IMR-90 (cell line): ENCODE measurements around the gene UMODL1. TPM values are rescaled to one million over a fixed set of nuclear protein-coding genes. Genes with fewer than 3 reads are reported as not detected.

Experiments used
- ATAC-seq: fragments of 200-7000 bp; cut with Tn5 transposase; 2 replicates; pipeline ENCODE4 v1.9.1; 2020; ENCODE audit warnings: low read depth, mild to moderate bottlenecking, moderate library complexity
- BruUV-seq: library from RNA; stranded (reverse); fragments of 400-500 nt; replicated peaks from 2 replicates; lab custom pipeline; 2021; lab: Mats Ljungman, UMichigan
- CTCF ChIA-PET: fragments of 300-600 bp; formaldehyde crosslinking; extraction: SDS; loops from one replicate; lab custom pipeline; 2021; ENCODE audit warnings: antibody characterized with exemption; lab: Yijun Ruan, JAX
- POLR2A ChIA-PET: fragments of 300-600 bp; sonication (Branson Sonifier 250); formaldehyde crosslinking; loops from one replicate; lab custom pipeline; 2022; ENCODE audit warnings: antibody characterized with exemption; ENCODE audit not compliant: unreplicated experiment; lab: Charles Lee
- DNase-seq: peaks from one replicate; pipeline ENCODE4 v3.0.0; 2013
- H2AFZ ChIP-seq: replicated peaks from 2 replicates; pipeline ENCODE3; 2013; ENCODE audit warnings: low read length, mild to moderate bottlenecking; ENCODE audit not compliant: poor library complexity
- H2AK5ac ChIP-seq: 2 replicates; pipeline ENCODE4 v1.6.1; 2013; ENCODE audit warnings: low read depth, low read length, inconsistent platforms
- H2AK9ac ChIP-seq: replicated peaks from 2 replicates; pipeline ENCODE3; 2013; ENCODE audit warnings: mild to moderate bottlenecking, low read depth, low read length, moderate library complexity; ENCODE audit not compliant: poor library complexity
- H2BK120ac ChIP-seq: 2 replicates; pipeline ENCODE4 v1.6.1; 2013; ENCODE audit warnings: low read depth, low read length, inconsistent platforms
- H2BK15ac ChIP-seq: 3 replicates; pipeline ENCODE4 v1.6.1; 2013; ENCODE audit warnings: low read depth, low read length, inconsistent platforms
- H2BK20ac ChIP-seq: 2 replicates; pipeline ENCODE4 v1.6.1; 2013; ENCODE audit warnings: low read depth, mild to moderate bottlenecking, inconsistent platforms, low read length, moderate library complexity
- H2BK5ac ChIP-seq: 2 replicates; pipeline ENCODE4 v1.6.1; 2013; ENCODE audit warnings: mild to moderate bottlenecking, low read depth, low read length, inconsistent platforms; ENCODE audit not compliant: poor library complexity, severe bottlenecking
- H3K14ac ChIP-seq: replicated peaks from 2 replicates; pipeline ENCODE4 v1.6.1; 2013; ENCODE audit warnings: low read depth, low read length, inconsistent platforms
- H3K18ac ChIP-seq: 2 replicates; pipeline ENCODE4 v1.6.1; 2013; ENCODE audit warnings: low read depth, low read length, control low read depth
- H3K23ac ChIP-seq: 2 replicates; pipeline ENCODE4 v1.6.1; 2013; ENCODE audit warnings: low read depth, low read length, inconsistent platforms
- H3K27ac ChIP-seq: 2 replicates; pipeline ENCODE4 v1.5.1; 2013; ENCODE audit warnings: mild to moderate bottlenecking, control low read depth, low read length; ENCODE audit not compliant: insufficient read depth
- H3K27me3 ChIP-seq: 2 replicates; pipeline ENCODE4 v1.6.1; 2013; ENCODE audit warnings: low read length; ENCODE audit not compliant: control insufficient read depth, insufficient read depth
- H3K36me3 ChIP-seq: 2 replicates; pipeline ENCODE4 v1.6.1; 2013; ENCODE audit warnings: low read length, mixed read lengths; ENCODE audit not compliant: control insufficient read depth, insufficient read depth
- H3K4ac ChIP-seq: 2 replicates; pipeline ENCODE4 v1.6.1; 2013; ENCODE audit warnings: low read depth, low read length, inconsistent platforms
- H3K4me1 ChIP-seq: 2 replicates; pipeline ENCODE4 v1.6.1; 2013; ENCODE audit warnings: low read length, mixed read lengths; ENCODE audit not compliant: control insufficient read depth, insufficient read depth
- H3K4me2 ChIP-seq: 2 replicates; pipeline ENCODE4 v1.6.1; 2013; ENCODE audit warnings: low read depth, mild to moderate bottlenecking, control low read depth, low read length, moderate library complexity
- H3K4me3 ChIP-seq: 2 replicates; pipeline ENCODE4 v1.5.1; 2013; ENCODE audit warnings: low read depth, mild to moderate bottlenecking, control low read depth, low read length, moderate library complexity; ENCODE audit not compliant: insufficient read depth
- H3K56ac ChIP-seq: 2 replicates; pipeline ENCODE4 v1.6.1; 2013; ENCODE audit warnings: low read length, inconsistent platforms; ENCODE audit not compliant: insufficient read depth; ENCODE audit errors: extremely low read depth
- H3K79me1 ChIP-seq, 2 experiments: 2 replicates each; pipeline ENCODE4 v1.6.1; 2013; ENCODE audit warnings: low read length in 2 of 2, inconsistent platforms in 1 of 2, low read depth in 1 of 2
- H3K9ac ChIP-seq: 2 replicates; pipeline ENCODE4 v1.6.1; 2013; ENCODE audit warnings: low read depth, low read length, control low read depth
- H3K9me1 ChIP-seq: 2 replicates; pipeline ENCODE4 v1.6.1; 2013; ENCODE audit warnings: low read length, inconsistent platforms; ENCODE audit not compliant: insufficient read depth
- H3K9me3 ChIP-seq: 2 replicates; pipeline ENCODE4 v1.6.1; 2013; ENCODE audit warnings: low read length; ENCODE audit not compliant: control insufficient read depth, insufficient read depth
- H4K20me1 ChIP-seq: 2 replicates; pipeline ENCODE4 v1.6.1; 2013; ENCODE audit warnings: low read length, inconsistent platforms; ENCODE audit not compliant: insufficient read depth
- H4K5ac ChIP-seq: 2 replicates; pipeline ENCODE4 v1.6.1; 2013; ENCODE audit warnings: mild to moderate bottlenecking, low read depth, low read length, control low read depth
- H4K8ac ChIP-seq, 2 experiments: 2 replicates each; pipeline ENCODE4 v1.6.1; 2013; ENCODE audit warnings: low read depth in 2 of 2, low read length in 2 of 2, control low read depth in 1 of 2, inconsistent platforms in 1 of 2
- H4K91ac ChIP-seq: 2 replicates; pipeline ENCODE4 v1.6.1; 2013; ENCODE audit warnings: low read depth, low read length, inconsistent platforms; ENCODE audit not compliant: insufficient read depth
- MAZ ChIP-seq: IDR thresholded peaks from 2 replicates; pipeline ENCODE4 v1.6.1; 2012; ENCODE audit warnings: low read depth, mild to moderate bottlenecking, low read length, improper control_type of control experiment, moderate library complexity, borderline replicate concordance
- WGBS, 2 experiments: methylation state at CpG; one replicate each; pipeline versions ENCODE4 v1.1.5 to v1.1.7; 2013; ENCODE audit warnings: missing lambda C conversion rate in 2 of 2; ENCODE audit not compliant: insufficient read length in 1 of 2; ENCODE audit errors: extremely low coverage in 2 of 2; 5-methylcytosine and 5-hydroxymethylcytosine counted together
- dilution Hi-C: fragments of 300-500 bp; cut with HindIII; formaldehyde crosslinking; loops from one replicate; pipeline ENCODE4 v1.14.3; 2018; ENCODE audit warnings: low sequenced_read_pairs; ENCODE audit not compliant: unreplicated experiment
- in situ Hi-C: fragments of 300-500 bp; cut with MboI; formaldehyde crosslinking; loops from 3 replicates; pipeline ENCODE4 v1.14.3; 2019; ENCODE audit warnings: low sequenced_read_pairs, inconsistent platforms, mixed read lengths
- intact Hi-C: fragments of 100-400 bp; cut with micrococcal nuclease; formaldehyde crosslinking; loops from 2 replicates; pipeline ENCODE4 v1.10.0; 2022
- polyA plus RNA-seq, 3 experiments: library from polyadenylated mRNA; depleted of rRNA; stranded (reverse); fragments of >200 nt; gene quantifications; 2 replicates each; pipeline ENCODE4 v1.2.3, GENCODE V29; 2012; ENCODE audit warnings: low replicate concordance in 1 of 3
- total RNA-seq: library from RNA; depleted of rRNA; stranded (reverse); fragments of >200 nt; gene quantifications from 2 replicates; pipeline ENCODE4 v1.2.3, GENCODE V29; 2012

The UMODL1 gene
- total and polyA plus RNA-seq, 2 of the 4 experiments (the other 2 are of a cell fraction), result 0.02 TPM; not detected in 1

DNA sequence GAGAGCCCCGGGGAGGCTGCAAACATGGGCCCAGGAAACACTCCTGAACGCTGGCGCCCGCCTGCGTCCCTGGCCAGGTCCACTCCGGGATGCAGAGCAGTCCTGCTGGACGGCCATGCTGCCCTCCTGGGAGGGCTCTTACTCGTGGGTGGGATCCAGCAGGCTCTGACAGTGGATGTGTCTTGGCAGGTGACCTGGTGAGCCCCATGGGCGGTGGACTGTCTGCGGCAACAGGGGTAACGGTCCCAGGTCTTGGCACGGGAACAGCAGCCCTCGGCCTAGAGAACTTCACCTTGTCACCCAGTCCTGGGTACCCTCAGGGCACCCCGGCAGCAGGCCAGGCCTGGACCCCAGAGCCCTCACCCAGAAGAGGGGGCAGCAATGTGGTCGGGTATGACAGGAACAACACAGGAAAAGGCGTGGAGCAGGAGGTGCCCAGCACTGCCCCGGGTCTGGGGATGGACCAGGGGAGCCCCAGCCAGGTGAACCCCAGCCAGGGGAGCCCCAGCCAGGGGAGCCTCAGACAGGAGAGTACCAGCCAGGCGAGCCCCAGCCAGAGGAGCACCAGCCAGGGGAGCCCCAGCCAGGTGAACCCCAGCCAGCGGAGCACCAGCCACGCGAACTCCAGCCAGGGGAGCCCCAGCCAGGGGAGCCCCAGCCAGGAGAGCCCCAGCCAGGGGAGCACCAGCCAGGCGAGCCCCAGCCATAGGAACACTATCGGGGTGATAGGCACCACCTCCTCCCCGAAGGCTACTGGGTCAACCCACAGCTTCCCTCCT, 39.8 kb downstream of the UMODL1 start:
- no peak overlapping the region for H2AK5ac ChIP-seq
- H3K4me1 ChIP-seq, result peaks cover 3% of the 10 kb centered on the region; the same call in 1 of the 2 replicates
- H3K79me1 ChIP-seq, result no peaks in the 10 kb centered on the region
- H3K4me2 ChIP-seq, result no peak overlapping the region
- no peak overlapping the region for H3K4ac ChIP-seq
- no peak for TF ChIP-seq MAZ
- no TSS peak for BruUV-seq
- intact Hi-C loops, result no loop called here
- no peaks in the 10 kb centered on the region for H4K20me1 ChIP-seq
- no peak overlapping the region for H3K4me3 ChIP-seq
- H2AFZ ChIP-seq, result no peak overlapping the region
- CTCF ChIA-PET, result no interaction called here
- H3K9me1 ChIP-seq, result no peaks in the 10 kb centered on the region
- no peak overlapping the region for H2BK20ac ChIP-seq
- in situ Hi-C loops, result loop anchor here (10.0 kb wide), 1 partner anchor 496 kb away; no protein-coding TSS in a partner anchor
- no peak overlapping the region for H3K56ac ChIP-seq
- dilution Hi-C loops, result no loop called here
- WGBS, 2 experiments, result 86% methylated on average over 17 of the region's 24 CpGs; no CpG with 5 or more reads in 1 of the 2 experiments
- no peak overlapping the region for H3K27ac ChIP-seq
- H3K18ac ChIP-seq, result no peak overlapping the region
- H4K91ac ChIP-seq, result no peak overlapping the region
- no peak overlapping the region for H3K14ac ChIP-seq
- H2BK15ac ChIP-seq, result no peak overlapping the region
- ATAC-seq, result no peak
- no peak overlapping the region for H4K8ac ChIP-seq
- H3K36me3 ChIP-seq, result no peaks in the 10 kb centered on the region
- H2BK120ac ChIP-seq, result no peak overlapping the region
- H2AK9ac ChIP-seq, result no peak overlapping the region
- H3K9ac ChIP-seq, result no peak overlapping the region
- H3K27me3 ChIP-seq, result peaks cover 8% of the 10 kb centered on the region; the same call in 1 of the 2 replicates
- DNase-seq, result no peak
- no peak overlapping the region for H2BK5ac ChIP-seq
- H4K5ac ChIP-seq, result no peak overlapping the region
- no peak overlapping the region for H3K23ac ChIP-seq
- POLR2A ChIA-PET, result no interaction called here
- no peaks in the 10 kb centered on the region for H3K9me3 ChIP-seq
